ENCODE results near the gene PRKAG2. TPM values are rescaled to one million over a fixed set of nuclear protein-coding genes. Genes with fewer than 3 reads are reported as not detected.

The PRKAG2 gene
- total and polyA plus RNA-seq, 2 of the 13 experiments (the other 11 are each of a cell fraction or from before 2014, with no cell fraction given) = 0.90 to 1.3 TPM

DNA sequence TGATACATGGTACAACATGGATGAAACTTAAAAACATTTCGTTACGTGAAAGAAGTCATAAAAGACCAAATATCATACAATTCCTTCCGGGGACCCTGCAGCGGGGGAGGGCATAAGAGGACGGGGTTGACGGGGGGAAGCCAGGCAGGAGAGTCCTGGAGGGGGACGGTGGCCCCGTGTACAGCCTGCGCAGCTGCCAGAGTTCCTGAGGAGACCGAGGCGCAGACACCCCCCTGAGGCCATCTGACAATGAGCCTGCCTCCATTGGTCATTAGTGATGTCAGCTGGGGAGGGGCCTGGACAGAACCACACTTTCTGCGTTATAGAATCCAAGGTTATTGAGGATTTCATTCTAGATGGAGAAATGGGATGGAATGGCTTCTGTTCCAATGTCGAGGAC, 47.2 kb downstream of the PRKAG2 start:
- in situ Hi-C loops (cut with HindIII; ENCODE audit: extremely low pct_ligation_motif_present, low pct_unique_long_range_greater_than_20kb) = no loop called here
- POLR2A ChIA-PET = no interaction called here

More for the DNA sequence above, 47.2 kb downstream of the PRKAG2 start:
- no peak for FAIRE-seq
- H3K79me2 ChIP-seq (ENCODE audit: insufficient read depth, low read length) = no peaks in the 10 kb centered on the region
- no peak for TF ChIP-seq NR2C2 (CRISPR knock-in tag; IDR thresholded peaks at IDR 0.05; ENCODE audit: borderline replicate concordance)
- TF ChIP-seq MIXL1 (CRISPR knock-in tag; IDR thresholded peaks at IDR 0.05) = no peak
- TF ChIP-seq RAD21 (CRISPR knock-in tag; IDR thresholded peaks at IDR 0.05) = no peak
- no peak for TF ChIP-seq ZNF3 (CRISPR knock-in tag; IDR thresholded peaks at IDR 0.05)
- TF ChIP-seq HNRNPLL (IDR thresholded peaks at IDR 0.05; ENCODE audit: low read depth, low read length, poor library complexity, severe bottlenecking) = no peak
- TF ChIP-seq HIVEP1 (CRISPR knock-in tag; IDR thresholded peaks at IDR 0.05) = no peak
- no peak for TF ChIP-seq ZNF772 (CRISPR knock-in tag; IDR thresholded peaks at IDR 0.05)
- TF ChIP-seq ZSCAN5A (CRISPR knock-in tag; IDR thresholded peaks at IDR 0.05; ENCODE audit: borderline replicate concordance) = no peak
- no peak for TF ChIP-seq HBP1 (CRISPR knock-in tag; IDR thresholded peaks at IDR 0.05; ENCODE audit: low read depth)
- no peak for TF ChIP-seq TEAD2 (CRISPR knock-in tag; IDR thresholded peaks at IDR 0.05)
- TF ChIP-seq ZNF670 (CRISPR knock-in tag; IDR thresholded peaks at IDR 0.05; ENCODE audit: borderline replicate concordance) = no peak
- no peak for TF ChIP-seq SNRNP70 (IDR thresholded peaks at IDR 0.05; ENCODE audit: low read depth, low read length)
- no peaks in the 10 kb centered on the region for H3K4me1 ChIP-seq (ENCODE audit: insufficient read depth, low read length)
- no peak overlapping the region for H3K27ac ChIP-seq (ENCODE audit: extremely low read length, insufficient read depth, low read length)
- H4K20me1 ChIP-seq (ENCODE audit: insufficient read depth, low read length) = no peaks in the 10 kb centered on the region
- H3K4me2 ChIP-seq (ENCODE audit: low read depth, low read length) = no peak overlapping the region
- intact Hi-C loops (cut with micrococcal nuclease; ENCODE audit: unreplicated experiment) = no loop called here
- no peaks in the 10 kb centered on the region for H3K36me3 ChIP-seq (replicated peaks in 1 of 2; ENCODE audit: control insufficient read depth in 1 of 2, insufficient read depth in 2 of 2, low read length in 2 of 2)
- no peak overlapping the region for H3K4me3 ChIP-seq (replicated peaks in 1 of 3; ENCODE audit: insufficient read depth in 1 of 3, low read depth in 2 of 3, low read length in 3 of 3)
- H2AFZ ChIP-seq (ENCODE audit: low read length) = no peak overlapping the region
- no peak overlapping the region for H3K9ac ChIP-seq (ENCODE audit: insufficient read depth, low read depth, low read length)
- BruUV-seq (replicated peaks) = no TSS peak
- CTCF ChIA-PET (ENCODE audit: low intra/inter-chr PET ratio, low total read pairs) = no interaction called here
- DNase-seq (ENCODE audit: low spot score) = no peak
- peaks cover 2 to 26% of the 10 kb centered on the region in 2 experiments for H3K27me3 ChIP-seq (ENCODE audit: control insufficient read depth in 1 of 2, insufficient read depth in 2 of 2, low read length in 2 of 2)
- no peaks in the 10 kb centered on the region for H3K9me3 ChIP-seq (ENCODE audit: low read length)
- no peak for ATAC-seq
- 55% methylated on average over 13 of the region's 13 CpGs for WGBS (ENCODE audit: low lambda C conversion rate)
